HepG2 (cell line): ENCODE results near the gene ABHD15. TPM values are rescaled to one million over a fixed set of nuclear protein-coding genes. Genes with fewer than 3 reads are reported as not detected.
A peak's percentile ranks its signal among the peaks of the same experiment; 100 is the strongest.

ENCODE experiments used
- DRAP1 ChIP-seq: IDR thresholded peaks from 2 replicates; pipeline ENCODE4 v1.6.1; 2016; ENCODE audit warnings: missing genetic modification reagents, missing compliant biosample characterization
- HOXA7 ChIP-seq: sonication (generic); formaldehyde crosslinking; IDR thresholded peaks from 2 replicates; pipeline ENCODE4 v1.8.1; 2022; ENCODE audit warnings: mild to moderate bottlenecking, missing genetic modification reagents, moderate library complexity
- UBTF ChIP-seq: sonication (generic); formaldehyde crosslinking; IDR thresholded peaks from 2 replicates; pipeline ENCODE4 v1.4.0; 2020; ENCODE audit warnings: mild to moderate bottlenecking, missing genetic modification reagents
- ZNF407 ChIP-seq: sonication (generic); formaldehyde crosslinking; IDR thresholded peaks from one replicate; pipeline ENCODE4 v1.5.1; 2020; ENCODE audit warnings: mild to moderate bottlenecking, missing genetic modification reagents; ENCODE audit errors: not compliant biosample characterization
- polyA plus RNA-seq, 8 experiments: library from polyadenylated mRNA; depleted of rRNA in 3 of 8; stranded (reverse) in 7 of 8; unstranded in 1 of 8; fragments of >200 nt; fragmentation: Illumina TruSeq in 4 of 8; extraction: Trizol in 4 of 8; gene quantifications; 2 replicates each; pipeline versions ENCODE4 v1.2.1 to v1.2.3, GENCODE V29; 2011 to 2016; ENCODE audit warnings: low read depth in 4 of 8, missing spikeins in 1 of 8, mixed read lengths in 1 of 8; ENCODE audit not compliant: insufficient read depth in 1 of 8
- total RNA-seq, 5 experiments: library from RNA; depleted of rRNA; stranded (reverse); fragments of >200 nt; fragmentation: Illumina TruSeq; extraction: Trizol; gene quantifications; 2 replicates each; pipeline ENCODE4 v1.2.3, GENCODE V29; 2016; ENCODE audit warnings: low read depth in 1 of 5
- TF ChIP-seq, protein P1 (sequence below): sonication (generic); formaldehyde crosslinking; IDR thresholded peaks from 2 replicates; pipeline ENCODE4 v1.5.0; 2020; ENCODE audit warnings: mild to moderate bottlenecking, missing genetic modification reagents
- TF ChIP-seq, protein P2 (sequence below): sonication (generic); formaldehyde crosslinking; IDR thresholded peaks from 2 replicates; pipeline ENCODE4 v1.4.0; 2020; ENCODE audit warnings: mild to moderate bottlenecking, missing genetic modification reagents
- TF ChIP-seq, protein P3 (sequence below): sonication (generic); formaldehyde crosslinking; IDR thresholded peaks from 2 replicates; pipeline ENCODE4 v1.4.0; 2020; ENCODE audit warnings: missing genetic modification reagents

Gene ABHD15
- total and polyA plus RNA-seq, 2 of the 13 experiments (the other 11 are each of a cell fraction or from before 2014, with no cell fraction given), result 2.4 to 7.7 TPM

- TF ChIP-seq ZNF407 (CRISPR knock-in tag) (no peak), DRAP1 (CRISPR knock-in tag) (peak; percentile 59; the same call in 1 of the 2 replicates), UBTF (CRISPR knock-in tag) (peak; percentile 79), HOXA7 (CRISPR knock-in tag) (no peak)
- TF ChIP-seq, protein P1, sequence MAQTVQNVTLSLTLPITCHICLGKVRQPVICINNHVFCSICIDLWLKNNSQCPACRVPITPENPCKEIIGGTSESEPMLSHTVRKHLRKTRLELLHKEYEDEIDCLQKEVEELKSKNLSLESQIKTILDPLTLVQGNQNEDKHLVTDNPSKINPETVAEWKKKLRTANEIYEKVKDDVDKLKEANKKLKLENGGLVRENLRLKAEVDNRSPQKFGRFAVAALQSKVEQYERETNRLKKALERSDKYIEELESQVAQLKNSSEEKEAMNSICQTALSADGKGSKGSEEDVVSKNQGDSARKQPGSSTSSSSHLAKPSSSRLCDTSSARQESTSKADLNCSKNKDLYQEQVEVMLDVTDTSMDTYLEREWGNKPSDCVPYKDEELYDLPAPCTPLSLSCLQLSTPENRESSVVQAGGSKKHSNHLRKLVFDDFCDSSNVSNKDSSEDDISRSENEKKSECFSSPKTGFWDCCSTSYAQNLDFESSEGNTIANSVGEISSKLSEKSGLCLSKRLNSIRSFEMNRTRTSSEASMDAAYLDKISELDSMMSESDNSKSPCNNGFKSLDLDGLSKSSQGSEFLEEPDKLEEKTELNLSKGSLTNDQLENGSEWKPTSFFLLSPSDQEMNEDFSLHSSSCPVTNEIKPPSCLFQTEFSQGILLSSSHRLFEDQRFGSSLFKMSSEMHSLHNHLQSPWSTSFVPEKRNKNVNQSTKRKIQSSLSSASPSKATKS (CRISPR knock-in tag), result no peak
- TF ChIP-seq, protein P2, sequence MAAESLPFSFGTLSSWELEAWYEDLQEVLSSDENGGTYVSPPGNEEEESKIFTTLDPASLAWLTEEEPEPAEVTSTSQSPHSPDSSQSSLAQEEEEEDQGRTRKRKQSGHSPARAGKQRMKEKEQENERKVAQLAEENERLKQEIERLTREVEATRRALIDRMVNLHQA, result no peak
- TF ChIP-seq, protein P3, sequence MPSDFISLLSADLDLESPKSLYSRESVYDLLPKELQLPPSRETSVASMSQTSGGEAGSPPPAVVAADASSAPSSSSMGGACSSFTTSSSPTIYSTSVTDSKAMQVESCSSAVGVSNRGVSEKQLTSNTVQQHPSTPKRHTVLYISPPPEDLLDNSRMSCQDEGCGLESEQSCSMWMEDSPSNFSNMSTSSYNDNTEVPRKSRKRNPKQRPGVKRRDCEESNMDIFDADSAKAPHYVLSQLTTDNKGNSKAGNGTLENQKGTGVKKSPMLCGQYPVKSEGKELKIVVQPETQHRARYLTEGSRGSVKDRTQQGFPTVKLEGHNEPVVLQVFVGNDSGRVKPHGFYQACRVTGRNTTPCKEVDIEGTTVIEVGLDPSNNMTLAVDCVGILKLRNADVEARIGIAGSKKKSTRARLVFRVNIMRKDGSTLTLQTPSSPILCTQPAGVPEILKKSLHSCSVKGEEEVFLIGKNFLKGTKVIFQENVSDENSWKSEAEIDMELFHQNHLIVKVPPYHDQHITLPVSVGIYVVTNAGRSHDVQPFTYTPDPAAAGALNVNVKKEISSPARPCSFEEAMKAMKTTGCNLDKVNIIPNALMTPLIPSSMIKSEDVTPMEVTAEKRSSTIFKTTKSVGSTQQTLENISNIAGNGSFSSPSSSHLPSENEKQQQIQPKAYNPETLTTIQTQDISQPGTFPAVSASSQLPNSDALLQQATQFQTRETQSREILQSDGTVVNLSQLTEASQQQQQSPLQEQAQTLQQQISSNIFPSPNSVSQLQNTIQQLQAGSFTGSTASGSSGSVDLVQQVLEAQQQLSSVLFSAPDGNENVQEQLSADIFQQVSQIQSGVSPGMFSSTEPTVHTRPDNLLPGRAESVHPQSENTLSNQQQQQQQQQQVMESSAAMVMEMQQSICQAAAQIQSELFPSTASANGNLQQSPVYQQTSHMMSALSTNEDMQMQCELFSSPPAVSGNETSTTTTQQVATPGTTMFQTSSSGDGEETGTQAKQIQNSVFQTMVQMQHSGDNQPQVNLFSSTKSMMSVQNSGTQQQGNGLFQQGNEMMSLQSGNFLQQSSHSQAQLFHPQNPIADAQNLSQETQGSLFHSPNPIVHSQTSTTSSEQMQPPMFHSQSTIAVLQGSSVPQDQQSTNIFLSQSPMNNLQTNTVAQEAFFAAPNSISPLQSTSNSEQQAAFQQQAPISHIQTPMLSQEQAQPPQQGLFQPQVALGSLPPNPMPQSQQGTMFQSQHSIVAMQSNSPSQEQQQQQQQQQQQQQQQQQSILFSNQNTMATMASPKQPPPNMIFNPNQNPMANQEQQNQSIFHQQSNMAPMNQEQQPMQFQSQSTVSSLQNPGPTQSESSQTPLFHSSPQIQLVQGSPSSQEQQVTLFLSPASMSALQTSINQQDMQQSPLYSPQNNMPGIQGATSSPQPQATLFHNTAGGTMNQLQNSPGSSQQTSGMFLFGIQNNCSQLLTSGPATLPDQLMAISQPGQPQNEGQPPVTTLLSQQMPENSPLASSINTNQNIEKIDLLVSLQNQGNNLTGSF (CRISPR knock-in tag), result 0 out of 2 replicates have a peak, but pooled peaks have one; percentile 35
Measured at GRCh38 chr17:29568331-29569244, 1.8 kb upstream of the ABHD15 start, which contains the start of gene TP53I13 (continued).
